CD4-positive, alpha-beta T cell (primary cell): ENCODE data around the gene DDN. TPM values are rescaled to one million over a fixed set of nuclear protein-coding genes. Genes with fewer than 3 reads are reported as not detected.

Experiments
- ATAC-seq: fragments of 200-7000 bp; cut with Tn5 transposase; one replicate; pipeline ENCODE4 v1.10.0; 2022; ENCODE audit warnings: mild to moderate bottlenecking; ENCODE audit not compliant: poor library complexity
- CTCF ChIA-PET: fragments of 350-600 bp; sonication (Branson Sonifier 250); formaldehyde crosslinking; loops from one replicate; lab custom pipeline; 2021; ENCODE audit warnings: antibody characterized with exemption, inconsistent platforms; lab: Charles Lee
- POLR2A ChIA-PET: fragments of 350-600 bp; sonication (Branson Sonifier 250); formaldehyde crosslinking; loops from one replicate; lab custom pipeline; 2021; ENCODE audit warnings: antibody characterized with exemption, inconsistent platforms; lab: Charles Lee
- DNase-seq, 14 experiments: peaks; one replicate each; pipeline ENCODE4 v3.0.0-alpha.2; 2013 to 2020; ENCODE audit warnings: mixed read lengths in 2 of 14
- H3K27ac ChIP-seq, 2 donors: one replicate each; pipeline versions ENCODE4 v1.5.1 to v1.7.0; 2013; ENCODE audit warnings: low read length in 2 of 2, low read depth in 1 of 2, mild to moderate bottlenecking in 1 of 2
- H3K27me3 ChIP-seq, 2 experiments: 1 replicate in 1 of 2; 2 replicates in 1 of 2; pipeline versions ENCODE4 v1.6.1 to v1.7.0; 2013; ENCODE audit warnings: low read length in 2 of 2, control low read depth in 1 of 2, mild to moderate bottlenecking in 1 of 2, moderate library complexity in 1 of 2; ENCODE audit not compliant: insufficient read depth in 2 of 2, control insufficient read depth in 1 of 2
- H3K36me3 ChIP-seq: one replicate; pipeline ENCODE4 v1.6.1; 2013; ENCODE audit warnings: low read length, control low read depth; ENCODE audit not compliant: insufficient read depth
- H3K4me1 ChIP-seq: one replicate; pipeline ENCODE4 v1.6.1; 2013; ENCODE audit warnings: low read length, control low read depth; ENCODE audit not compliant: insufficient read depth
- H3K4me3 ChIP-seq: one replicate; pipeline ENCODE4 v1.5.1; 2013; ENCODE audit warnings: mild to moderate bottlenecking, low read length, moderate library complexity
- H3K9me3 ChIP-seq, 2 experiments: 1 replicate in 1 of 2; 2 replicates in 1 of 2; pipeline versions ENCODE4 v1.6.1 to v1.7.0; 2013; ENCODE audit warnings: low read length in 2 of 2, mild to moderate bottlenecking in 2 of 2, control low read depth in 1 of 2, moderate library complexity in 1 of 2; ENCODE audit not compliant: control insufficient read depth in 1 of 2, insufficient read depth in 1 of 2
- H3K27ac Mint-ChIP-seq: one replicate; pipeline ENCODE4 v1.8.0; 2020; ENCODE audit warnings: mixed read lengths
- H3K27me3 Mint-ChIP-seq: one replicate; pipeline ENCODE4 v1.8.0; 2021; ENCODE audit warnings: mixed read lengths
- H3K36me3 Mint-ChIP-seq: one replicate; pipeline ENCODE4 v1.8.0; 2021; ENCODE audit warnings: low read depth, mixed read lengths
- H3K4me1 Mint-ChIP-seq: one replicate; pipeline ENCODE4 v1.8.0; 2021; ENCODE audit warnings: low read depth, mixed read lengths
- H3K4me3 Mint-ChIP-seq: one replicate; pipeline ENCODE4 v1.8.0; 2020; ENCODE audit warnings: mild to moderate bottlenecking, mixed read lengths
- H3K9me3 Mint-ChIP-seq: one replicate; pipeline ENCODE4 v1.8.0; 2020; ENCODE audit warnings: mixed read lengths
- intact Hi-C, 2 experiments: fragments of 100-400 bp; cut with DNase I in 1 of 2; cut with micrococcal nuclease in 1 of 2; formaldehyde crosslinking; loops; one replicate each; pipeline versions ENCODE4 v1.15.1 to v1.9.0; 2023 to 2025; cut with DNase I, micrococcal nuclease
- total RNA-seq, 174 experiments: library from RNA in 2 of 174; stranded (reverse) in 2 of 174; gene quantifications; one replicate each; pipeline ENCODE4 v1.2.3 and lab custom pipeline; 2021 to 2026
- TF ChIP-seq, protein P1 (sequence below): fragments of 200-600 bp; IDR thresholded peaks from one replicate; pipeline ENCODE4 v1.8.0; 2022; ENCODE audit warnings: antibody characterized with exemption, mild to moderate bottlenecking

DDN gene
- total RNA-seq, 2 experiments from 2014 or later: 0.30 to 0.47 TPM

DNA sequence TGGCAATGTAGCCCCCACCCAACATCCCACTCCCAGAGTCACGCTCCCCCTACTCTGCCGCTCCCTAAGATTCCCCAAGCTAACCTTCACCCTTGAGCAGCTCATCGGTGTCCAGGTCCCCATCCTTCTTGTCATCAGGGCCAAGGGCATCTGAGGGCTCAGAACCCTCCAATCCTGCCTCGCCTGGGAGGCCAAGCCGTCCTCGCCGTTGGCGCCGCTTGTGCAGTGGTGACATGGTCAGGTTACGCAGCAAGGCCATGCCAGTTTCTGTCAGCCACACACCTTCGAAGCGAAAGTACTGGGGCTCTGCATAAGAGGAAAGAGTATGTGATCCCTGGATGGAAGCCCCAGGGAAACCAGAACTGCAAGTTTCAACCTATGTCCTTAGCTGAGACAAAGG lies 45.5 kb upstream of the DDN start:
- Histone ChIP-seq H3K27ac (no peak overlapping the region), H3K27me3 (no peaks in the 10 kb centered on the region), H3K9me3 (no peaks in the 10 kb centered on the region), H3K4me1 (peaks cover 11% of the 10 kb centered on the region), H3K36me3 (peaks cover 98% of the 10 kb centered on the region), H3K4me3 (no peak overlapping the region)
- Mint-ChIP-seq H3K27me3 (no peaks in the 10 kb centered on the region), H3K4me3 (no peak overlapping the region), H3K36me3 (peaks cover 97% of the 10 kb centered on the region), H3K27ac (peak overlapping the region; percentile 30), H3K4me1 (peaks cover 6% of the 10 kb centered on the region), H3K9me3 (no peaks in the 10 kb centered on the region)
- intact Hi-C loops: loop anchor here in 1 of 2 experiments (2.0 kb wide), 1 partner anchor 20 kb away; no protein-coding TSS in a partner anchor
- TF ChIP-seq, protein P1, sequence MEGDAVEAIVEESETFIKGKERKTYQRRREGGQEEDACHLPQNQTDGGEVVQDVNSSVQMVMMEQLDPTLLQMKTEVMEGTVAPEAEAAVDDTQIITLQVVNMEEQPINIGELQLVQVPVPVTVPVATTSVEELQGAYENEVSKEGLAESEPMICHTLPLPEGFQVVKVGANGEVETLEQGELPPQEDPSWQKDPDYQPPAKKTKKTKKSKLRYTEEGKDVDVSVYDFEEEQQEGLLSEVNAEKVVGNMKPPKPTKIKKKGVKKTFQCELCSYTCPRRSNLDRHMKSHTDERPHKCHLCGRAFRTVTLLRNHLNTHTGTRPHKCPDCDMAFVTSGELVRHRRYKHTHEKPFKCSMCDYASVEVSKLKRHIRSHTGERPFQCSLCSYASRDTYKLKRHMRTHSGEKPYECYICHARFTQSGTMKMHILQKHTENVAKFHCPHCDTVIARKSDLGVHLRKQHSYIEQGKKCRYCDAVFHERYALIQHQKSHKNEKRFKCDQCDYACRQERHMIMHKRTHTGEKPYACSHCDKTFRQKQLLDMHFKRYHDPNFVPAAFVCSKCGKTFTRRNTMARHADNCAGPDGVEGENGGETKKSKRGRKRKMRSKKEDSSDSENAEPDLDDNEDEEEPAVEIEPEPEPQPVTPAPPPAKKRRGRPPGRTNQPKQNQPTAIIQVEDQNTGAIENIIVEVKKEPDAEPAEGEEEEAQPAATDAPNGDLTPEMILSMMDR: no peak
- DNase-seq (no peak), ATAC-seq (no peak)
- CTCF ChIA-PET: interaction anchor here (0.9 to 2.3 kb wide), 9 partner anchors 9 to 88 kb away, joined by 3 to 26 read pairs (median 5); partner anchors contain the start of gene ARF3
- POLR2A ChIA-PET: no interaction called here

DNA sequence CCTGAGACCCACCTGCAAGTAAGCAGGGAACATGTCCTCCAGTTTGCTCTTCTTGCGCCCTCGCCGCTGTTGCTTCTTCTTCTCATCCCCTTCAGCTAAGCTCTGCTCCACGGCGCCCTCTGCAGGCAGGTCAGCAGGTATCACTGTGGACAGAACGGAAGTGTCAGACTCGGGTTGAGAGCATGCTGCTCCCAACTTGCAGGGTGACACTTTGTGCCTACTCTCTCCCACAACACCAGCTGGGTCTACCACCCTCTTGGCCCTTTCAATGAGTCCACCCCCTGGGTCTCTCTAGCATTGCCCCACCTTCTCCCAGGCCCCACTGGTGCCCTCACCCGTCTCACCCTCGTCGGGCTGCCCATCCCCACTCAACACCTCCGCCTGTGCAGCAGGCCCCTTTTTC lies 44.7 kb upstream of the DDN start:
- ATAC-seq (peak; percentile 95), DNase-seq (peak; percentile 68 to 88 (median 81))
- intact Hi-C loops: loop anchor here (2.0 kb wide), 2 partner anchors 19 to 47 kb away; no protein-coding TSS in a partner anchor
- TF ChIP-seq, protein P1: peak; percentile 74
- Histone ChIP-seq H3K9me3 (no peaks in the 10 kb centered on the region), H3K27ac (no peak overlapping the region), H3K36me3 (peaks cover 98% of the 10 kb centered on the region), H3K4me3 (no peak overlapping the region), H3K27me3 (no peaks in the 10 kb centered on the region), H3K4me1 (peaks cover 11% of the 10 kb centered on the region)
- CTCF ChIA-PET: interaction anchor here (0.8 to 2.3 kb wide), 19 partner anchors 10 to 191 kb away, joined by 3 to 26 read pairs (median 4); partner anchors contain the start of genes ARF3, DDN and WNT1
- Mint-ChIP-seq H3K36me3 (peaks cover 97% of the 10 kb centered on the region), H3K4me1 (peaks cover 6% of the 10 kb centered on the region), H3K27ac (peak overlapping the region; percentile 52), H3K4me3 (no peak overlapping the region), H3K9me3 (no peaks in the 10 kb centered on the region), H3K27me3 (no peaks in the 10 kb centered on the region)
- POLR2A ChIA-PET: interaction anchor here (0.7 to 1.1 kb wide), 2 partner anchors 24 to 55 kb away, joined by 3 read pairs; no protein-coding TSS in a partner anchor

DNA sequence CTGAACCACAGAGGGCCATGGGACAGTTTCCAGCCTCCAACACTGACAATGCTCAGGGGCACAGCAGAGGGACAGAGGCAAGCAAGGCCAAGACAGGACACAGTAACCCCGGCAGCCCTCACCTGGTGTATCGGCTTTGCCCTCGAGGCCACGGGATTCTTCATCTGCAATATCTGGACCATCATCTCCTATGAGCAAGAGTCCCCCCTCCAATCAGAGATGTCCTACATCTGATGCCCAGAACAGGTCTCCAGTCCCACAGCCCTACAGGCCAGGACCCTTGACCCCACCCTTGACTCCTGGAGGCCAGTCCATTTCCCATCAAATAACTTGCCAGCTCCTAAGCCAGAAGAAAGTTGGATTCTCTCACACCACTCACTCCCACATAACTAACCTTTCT lies 44.1 kb upstream of the DDN start:
- peaks cover 6% of the 10 kb centered on the region for H3K4me1 Mint-ChIP-seq
- H3K9me3 ChIP-seq: no peaks in the 10 kb centered on the region
- ChIA-PET POLR2A (interaction anchor here (0.7 to 1.1 kb wide), 2 partner anchors 23 to 54 kb away, joined by 3 read pairs; no protein-coding TSS in a partner anchor), CTCF (interaction anchor here (0.8 to 2.3 kb wide), 18 partner anchors 9 to 190 kb away, joined by 3 to 26 read pairs (median 4); partner anchors contain the start of genes ARF3, DDN and WNT1)
- no peaks in the 10 kb centered on the region for H3K27me3 Mint-ChIP-seq
- H3K4me3 ChIP-seq: no peak overlapping the region
- ATAC-seq (no peak), DNase-seq (no peak)
- peaks cover 98% of the 10 kb centered on the region for H3K36me3 ChIP-seq
- H3K27ac ChIP-seq: no peak overlapping the region
- H3K4me1 ChIP-seq: peaks cover 11% of the 10 kb centered on the region
- TF ChIP-seq, protein P1: no peak
- peaks cover 97% of the 10 kb centered on the region for H3K36me3 Mint-ChIP-seq
- intact Hi-C loops: loop anchor here in 1 of 2 experiments (2.0 kb wide), 1 partner anchor 46 kb away; no protein-coding TSS in a partner anchor
- peak overlapping the region; percentile 52 for H3K27ac Mint-ChIP-seq
- no peaks in the 10 kb centered on the region for H3K27me3 ChIP-seq
- no peak overlapping the region for H3K4me3 Mint-ChIP-seq
- H3K9me3 Mint-ChIP-seq: no peaks in the 10 kb centered on the region
